Measurements from ENCODE around the gene PCLO.
"Not testable (repeated sequence)": the region's sequence is repeated elsewhere in the genome, so short reads cannot be mapped to it uniquely, and the experiment has no call there.

PCLO gene

GRCh38 chr7:82722946-82723345 lies 439.7 kb downstream of the PCLO start:
- no peak for DNase-seq

- DNase-seq: no peak
Observed at GRCh38 chr7:82715344-82715743, 447.3 kb downstream of the PCLO start.

GRCh38 chr7:82714883-82715282 lies 447.8 kb downstream of the PCLO start:
- DNase-seq: no peak

GRCh38 chr7:82713506-82713905 lies 449.2 kb downstream of the PCLO start:
- DNase-seq: no peak

GRCh38 chr7:82706344-82706743 lies 456.3 kb downstream of the PCLO start:
- DNase-seq: not testable (repeated sequence)

GRCh38 chr7:82705517-82706260 lies 457.0 kb downstream of the PCLO start:
- DNase-seq: no peak

- no peak for DNase-seq
Observed at GRCh38 chr7:82704121-82704520, 458.6 kb downstream of the PCLO start.

All from NCI-H345 (cell line).